H1 (cell line): ENCODE data around the gene PRKRIP1. TPM values are rescaled to one million over a fixed set of nuclear protein-coding genes. Genes with fewer than 3 reads are reported as not detected.

Experiments used
- CTCF ChIA-PET: fragments of 300-600 bp; sonication (Branson Sonifier 250); formaldehyde crosslinking; loops from one replicate; lab custom pipeline; 2021; ENCODE audit not compliant: partially characterized antibody; lab: Charles Lee
- POLR2A ChIA-PET: fragments of 300-600 bp; sonication (Branson Sonifier 250); formaldehyde crosslinking; loops from one replicate; lab custom pipeline; 2021; ENCODE audit warnings: inconsistent platforms; ENCODE audit not compliant: partially characterized antibody; lab: Charles Lee
- DNase-seq, 2 experiments: peaks; one replicate each; pipeline versions ENCODE4 v3.0.0 to v3.0.0-alpha.2; 2010 to 2022; ENCODE audit warnings: low spot score in 2 of 2, low read depth in 1 of 2, mixed read lengths in 1 of 2
- FAIRE-seq: peaks from 2 replicates; lab custom pipeline; 2011; peaks lifted over from hg19 to GRCh38; lab: Jason Lieb, UNC
- H2AFZ ChIP-seq: 2 replicates; pipeline ENCODE4 v1.8.1; 2012; ENCODE audit warnings: low read length, inconsistent platforms
- H2AK5ac ChIP-seq: 2 replicates; pipeline ENCODE4 v1.6.1; 2013; ENCODE audit warnings: low read depth, low read length
- H2BK120ac ChIP-seq: replicated peaks from 2 replicates; pipeline ENCODE3; 2013; ENCODE audit warnings: low read depth, low read length, inconsistent platforms
- H2BK12ac ChIP-seq: 2 replicates; pipeline ENCODE4 v1.6.1; 2013; ENCODE audit warnings: low read depth, low read length
- H2BK15ac ChIP-seq: 2 replicates; pipeline ENCODE4 v1.6.1; 2013; ENCODE audit warnings: low read length
- H2BK20ac ChIP-seq: 2 replicates; pipeline ENCODE4 v1.6.1; 2013; ENCODE audit warnings: low read length
- H2BK5ac ChIP-seq: 2 replicates; pipeline ENCODE4 v1.6.1; 2013; ENCODE audit warnings: low read depth, low read length
- H3K14ac ChIP-seq: 2 replicates; pipeline ENCODE4 v1.6.1; 2013; ENCODE audit warnings: inconsistent platforms; ENCODE audit not compliant: insufficient read length
- H3K18ac ChIP-seq: 2 replicates; pipeline ENCODE4 v1.6.1; 2013; ENCODE audit warnings: low read length; ENCODE audit errors: extremely low read depth
- H3K23ac ChIP-seq: 2 replicates; pipeline ENCODE4 v1.6.1; 2013; ENCODE audit warnings: inconsistent platforms; ENCODE audit not compliant: insufficient read length
- H3K23me2 ChIP-seq: 2 replicates; pipeline ENCODE4 v1.6.1; 2013; ENCODE audit warnings: low read depth, low read length
- H3K27ac ChIP-seq: 2 replicates; pipeline ENCODE4 v1.6.1; 2011; ENCODE audit warnings: low read depth, low read length, inconsistent platforms
- H3K27me3 ChIP-seq, 4 experiments: replicated peaks in 1 of 4; 1 replicate in 1 of 4; 2 replicates in 3 of 4; pipeline versions ENCODE4 v1.6.1 to v1.8.1; 2011 to 2013; ENCODE audit warnings: low read length in 3 of 4, mild to moderate bottlenecking in 3 of 4, inconsistent platforms in 2 of 4, mixed read lengths in 2 of 4, moderate library complexity in 1 of 4; ENCODE audit not compliant: control insufficient read depth in 3 of 4, insufficient read depth in 3 of 4; ENCODE audit errors: extremely low read depth in 1 of 4
- H3K36me3 ChIP-seq, 4 experiments: 2 replicates each; pipeline versions ENCODE4 v1.6.1 to v1.8.1; 2011 to 2013; ENCODE audit warnings: mild to moderate bottlenecking in 4 of 4, low read length in 3 of 4, moderate library complexity in 2 of 4, control low read depth in 1 of 4, inconsistent platforms in 1 of 4; ENCODE audit not compliant: insufficient read depth in 4 of 4, control insufficient read depth in 2 of 4
- H3K4ac ChIP-seq: replicated peaks from 2 replicates; pipeline ENCODE3; 2013; ENCODE audit warnings: low read length, low read depth, mixed read lengths, inconsistent platforms; ENCODE audit not compliant: insufficient read length
- H3K4me1 ChIP-seq, 4 experiments: replicated peaks in 1 of 4; 1 replicate in 1 of 4; 2 replicates in 3 of 4; pipeline versions ENCODE4 v1.6.1 to v1.8.1; 2011 to 2013; ENCODE audit warnings: low read length in 3 of 4, inconsistent platforms in 2 of 4, mixed read lengths in 1 of 4; ENCODE audit not compliant: insufficient read depth in 4 of 4, control insufficient read depth in 3 of 4
- H3K4me2 ChIP-seq, 2 experiments: 2 replicates each; pipeline versions ENCODE4 v1.6.1 to v1.8.1; 2011 to 2013; ENCODE audit warnings: low read depth in 2 of 2, low read length in 2 of 2, control low read depth in 1 of 2, inconsistent platforms in 1 of 2, mild to moderate bottlenecking in 1 of 2; ENCODE audit not compliant: insufficient read depth in 1 of 2
- H3K4me3 ChIP-seq, 4 experiments: fragments of 200-600, 300-600 bp in 1 of 4; sonication (generic), shearing (Covaris generic), sonication (Bioruptor Twin) in 1 of 4; 2 replicates each; pipeline versions ENCODE4 v1.5.1 to v1.8.1; 2011 to 2016; ENCODE audit warnings: low read length in 4 of 4, low read depth in 3 of 4, control low read depth in 2 of 4, inconsistent platforms in 2 of 4, mild to moderate bottlenecking in 2 of 4, mixed read lengths in 1 of 4, moderate library complexity in 1 of 4; ENCODE audit not compliant: insufficient read depth in 2 of 4; ENCODE audit errors: extremely low read depth in 1 of 4
- H3K56ac ChIP-seq: replicated peaks from 2 replicates; pipeline ENCODE3; 2013; ENCODE audit warnings: low read depth, mild to moderate bottlenecking, mixed read lengths, low read length, inconsistent platforms; ENCODE audit not compliant: insufficient read length
- H3K79me1 ChIP-seq: 2 replicates; pipeline ENCODE4 v1.6.1; 2013; ENCODE audit warnings: low read depth, low read length, control low read depth
- H3K79me2 ChIP-seq, 2 experiments: 2 replicates each; pipeline versions ENCODE4 v1.6.1 to v1.8.1; 2012 to 2013; ENCODE audit warnings: low read length in 2 of 2, mild to moderate bottlenecking in 2 of 2, inconsistent platforms in 1 of 2; ENCODE audit not compliant: insufficient read depth in 2 of 2, control insufficient read depth in 1 of 2
- H3K9ac ChIP-seq, 4 experiments: replicated peaks in 1 of 4; 1 replicate in 1 of 4; 2 replicates in 3 of 4; pipeline versions ENCODE4 v1.6.1 to v1.8.1; 2011 to 2013; ENCODE audit warnings: low read depth in 3 of 4, low read length in 3 of 4, control low read depth in 2 of 4, mild to moderate bottlenecking in 2 of 4, moderate library complexity in 2 of 4, inconsistent platforms in 1 of 4; ENCODE audit errors: extremely low read depth in 1 of 4
- H3K9me3 ChIP-seq, 2 experiments: 2 replicates each; pipeline versions ENCODE4 v1.6.1 to v1.8.1; 2012 to 2013; ENCODE audit warnings: mild to moderate bottlenecking in 2 of 2, moderate library complexity in 2 of 2, control low read depth in 1 of 2, inconsistent platforms in 1 of 2, low read depth in 1 of 2, low read length in 1 of 2, mixed read lengths in 1 of 2; ENCODE audit not compliant: insufficient read depth in 2 of 2
- H4K20me1 ChIP-seq, 2 experiments: replicated peaks in 1 of 2; 2 replicates each; pipeline versions ENCODE3 to v1.8.1; 2011 to 2013; ENCODE audit warnings: inconsistent platforms in 2 of 2, low read length in 2 of 2, mild to moderate bottlenecking in 1 of 2; ENCODE audit not compliant: insufficient read depth in 2 of 2, control insufficient read depth in 1 of 2
- H4K5ac ChIP-seq: 2 replicates; pipeline ENCODE4 v1.6.1; 2013; ENCODE audit warnings: low read length, low read depth, mixed read lengths, inconsistent platforms; ENCODE audit not compliant: insufficient read length
- H4K8ac ChIP-seq: 2 replicates; pipeline ENCODE4 v1.8.0; 2013; ENCODE audit warnings: mild to moderate bottlenecking, moderate library complexity, low read length, inconsistent platforms; ENCODE audit not compliant: insufficient read depth; ENCODE audit errors: extremely low read depth
- H4K91ac ChIP-seq: replicated peaks from 2 replicates; pipeline ENCODE3; 2013; ENCODE audit warnings: low read length, mixed read lengths, inconsistent platforms; ENCODE audit not compliant: insufficient read length
- CBX5 ChIP-seq: fragments of 300-800, 300-1000 bp; sonication (generic); IDR thresholded peaks from 2 replicates; pipeline ENCODE4 v1.7.1; 2016; ENCODE audit warnings: antibody characterized with exemption, low read length, low read depth
- CBX8 ChIP-seq: fragments of 300-800, 300-1000 bp; sonication (generic); IDR thresholded peaks from 2 replicates; pipeline ENCODE4 v1.7.1; 2016; ENCODE audit warnings: low read depth, low read length, borderline replicate concordance
- CREB1 ChIP-seq: IDR thresholded peaks from 2 replicates; pipeline ENCODE4 v1.6.1; 2012; ENCODE audit warnings: inconsistent platforms
- EP300 ChIP-seq, 2 experiments: IDR thresholded peaks; 1 replicate in 1 of 2; 2 replicates in 1 of 2; pipeline ENCODE4 v1.6.1; 2011 to 2012; ENCODE audit warnings: low read depth in 2 of 2, low read length in 2 of 2, mild to moderate bottlenecking in 2 of 2, borderline replicate concordance in 1 of 2, inconsistent platforms in 1 of 2, moderate library complexity in 1 of 2
- JUND ChIP-seq: IDR thresholded peaks from 2 replicates; pipeline ENCODE4 v1.6.1; 2011; ENCODE audit warnings: mild to moderate bottlenecking, improper control_type of control experiment, low read length
- KDM5A ChIP-seq: fragments of 200-600 bp; IDR thresholded peaks from 2 replicates; pipeline ENCODE4 v1.7.1; 2012; ENCODE audit warnings: mild to moderate bottlenecking, low read length, inconsistent platforms, mixed read lengths
- NANOG ChIP-seq: IDR thresholded peaks from 2 replicates; pipeline ENCODE4 v1.6.1; 2011; ENCODE audit warnings: low read length, low read depth, mild to moderate bottlenecking, inconsistent platforms; ENCODE audit not compliant: insufficient read depth, poor library complexity, severe bottlenecking
- RFX5 ChIP-seq: IDR thresholded peaks from 2 replicates; pipeline ENCODE4 v1.6.1; 2011; ENCODE audit warnings: low read depth, low read length, improper control_type of control experiment, borderline replicate concordance
- RXRA ChIP-seq: IDR thresholded peaks from 2 replicates; pipeline ENCODE4 v1.6.1; 2011; ENCODE audit warnings: low read depth, mild to moderate bottlenecking, low read length, moderate library complexity; ENCODE audit not compliant: insufficient read depth
- SAP30 ChIP-seq: fragments of 300-600 bp; sonication (generic); IDR thresholded peaks from 2 replicates; pipeline ENCODE4 v1.7.1; 2012; ENCODE audit warnings: low read length, moderate library complexity, mild to moderate bottlenecking, inconsistent platforms; ENCODE audit not compliant: insufficient read depth, insufficient replicate concordance
- SRF ChIP-seq: IDR thresholded peaks from 2 replicates; pipeline ENCODE4 v1.6.1; 2011; ENCODE audit warnings: mild to moderate bottlenecking, low read depth, low read length, moderate library complexity
- WGBS, 2 experiments: shearing (Covaris generic) in 1 of 2; methylation state at CpG; one replicate each; pipeline versions ENCODE4 v1.1.6 to v1.1.7; 2013 to 2015; ENCODE audit warnings: low lambda C conversion rate in 2 of 2, mixed read lengths in 2 of 2, inconsistent platforms in 1 of 2, low coverage in 1 of 2, missing lambda C conversion rate in 1 of 2; ENCODE audit not compliant: insufficient replicate concordance in 2 of 2, insufficient coverage in 1 of 2, insufficient read length in 1 of 2; ENCODE audit errors: extremely low coverage in 1 of 2, missing lambda C conversion rate in 1 of 2; 5-methylcytosine and 5-hydroxymethylcytosine counted together
- polyA plus RNA-seq, 7 experiments: library from polyadenylated mRNA; depleted of rRNA in 3 of 7; stranded (reverse) in 5 of 7; unstranded in 2 of 7; fragments of >200 nt in 5 of 7; fragments of 200-250 nt in 2 of 7; gene quantifications; 1 replicate in 5 of 7; 2 replicates in 1 of 7; 4 replicates in 1 of 7; pipeline versions ENCODE4 v1.2.1 to v1.2.3, GENCODE V29; 2011 to 2013; ENCODE audit warnings: missing spikeins in 2 of 7, mixed read lengths in 2 of 7
- total RNA-seq: library from RNA; stranded (reverse); fragmentation: NEBNext Ultra II Directional; extraction: Animal tissue kit (Norgen Biotek cat#: 25700); gene quantifications from 2 replicates; pipeline ENCODE4 v1.2.1, GENCODE V29; 2021
- TF ChIP-seq, protein P1 (sequence below): IDR thresholded peaks from 2 replicates; pipeline ENCODE4 v1.6.1; 2012; ENCODE audit warnings: inconsistent platforms
- TF ChIP-seq, protein P2 (sequence below): IDR thresholded peaks from 2 replicates; pipeline ENCODE4 v1.6.1; 2011; ENCODE audit warnings: low read depth, mild to moderate bottlenecking, low read length; ENCODE audit not compliant: insufficient read depth

Gene PRKRIP1
- total and polyA plus RNA-seq, 2 of the 8 experiments (the other 6 are each of a cell fraction or from before 2014, with no cell fraction given): 11.1 to 22.0 TPM

DNA sequence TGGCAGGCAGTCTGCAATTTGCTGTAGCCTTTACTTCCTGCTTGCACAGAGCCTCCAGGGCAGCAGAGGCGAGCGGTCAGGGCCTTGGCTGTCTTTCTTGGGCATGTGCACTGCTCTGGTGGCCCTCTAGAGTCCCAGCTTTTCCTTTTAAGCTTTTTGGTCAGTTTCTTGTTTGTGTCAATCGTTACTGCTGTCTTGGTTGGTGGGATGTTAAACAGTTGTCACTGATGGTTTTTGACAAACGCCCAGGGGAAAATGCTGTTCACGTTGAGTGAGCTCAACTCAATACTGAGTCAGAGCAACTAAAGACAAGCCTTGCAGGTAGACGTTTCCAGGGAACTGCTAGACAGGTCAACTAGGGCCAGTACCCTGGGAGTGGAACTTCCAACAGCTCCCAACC lies 14.0 kb downstream of the PRKRIP1 start:
- peaks cover 21 to 57% (median 43%) of the 10 kb centered on the region in 4 experiments for H3K36me3 ChIP-seq
- TF ChIP-seq CBX5 (no peak), JUND (no peak), RFX5 (no peak), CBX8 (no peak), EP300 (IDR thresholded peaks at IDR 0.05; ENCODE audit: borderline replicate concordance in 1 of 2, low read depth in 2 of 2, low read length in 2 of 2) (no peak), SAP30 (no peak), SRF (no peak), KDM5A (no peak), NANOG (no peak), RXRA (no peak), CREB1 (no peak)
- TF ChIP-seq, protein P1, sequence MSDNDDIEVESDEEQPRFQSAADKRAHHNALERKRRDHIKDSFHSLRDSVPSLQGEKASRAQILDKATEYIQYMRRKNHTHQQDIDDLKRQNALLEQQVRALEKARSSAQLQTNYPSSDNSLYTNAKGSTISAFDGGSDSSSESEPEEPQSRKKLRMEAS: no peak
- TF ChIP-seq, protein P2, sequence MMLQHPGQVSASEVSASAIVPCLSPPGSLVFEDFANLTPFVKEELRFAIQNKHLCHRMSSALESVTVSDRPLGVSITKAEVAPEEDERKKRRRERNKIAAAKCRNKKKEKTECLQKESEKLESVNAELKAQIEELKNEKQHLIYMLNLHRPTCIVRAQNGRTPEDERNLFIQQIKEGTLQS: no peak

More for the DNA sequence above, 14.0 kb downstream of the PRKRIP1 start:
- Histone ChIP-seq H2BK5ac (no peak overlapping the region), H2BK12ac (no peak overlapping the region), H2AK5ac (no peak overlapping the region), H3K79me2 (no peaks in the 10 kb centered on the region; a peak in 1 of 4 replicates), H3K79me1 (no peaks in the 10 kb centered on the region; the same call in none of the 2 replicates), H3K23me2 (no peaks in the 10 kb centered on the region), H3K4ac (no peak overlapping the region), H2BK15ac (no peak overlapping the region), H3K14ac (no peak overlapping the region), H2BK120ac (no peak overlapping the region), H2BK20ac (no peak overlapping the region), H4K5ac (no peak overlapping the region), H3K4me2 (no peak overlapping the region), H3K27ac (no peak overlapping the region), H3K27me3 (no peaks in the 10 kb centered on the region), H3K56ac (no peak overlapping the region), H3K23ac (no peak overlapping the region), H4K20me1 (peaks cover 0 to 10% of the 10 kb centered on the region in 2 experiments), H3K9ac (no peak overlapping the region), H3K4me3 (no peak overlapping the region), H4K91ac (no peak overlapping the region), H2AFZ (no peak overlapping the region), H3K18ac (no peak overlapping the region), H3K9me3 (peaks cover 0 to 3% of the 10 kb centered on the region in 2 experiments; a peak in 1 of 4 replicates), H4K8ac (no peak overlapping the region), H3K4me1 (no peaks in the 10 kb centered on the region)
- DNase-seq (no peak), FAIRE-seq (no peak)
- CTCF ChIA-PET: interaction anchor here (0.8 to 2.2 kb wide), 7 partner anchors 9 to 54 kb away, joined by 3 to 7 read pairs (median 5); partner anchors contain the start of genes ALKBH4 and LRWD1
- POLR2A ChIA-PET: no interaction called here
- WGBS, 2 experiments: 76% methylated on average over 6 of the region's 6 CpGs; no CpG with 5 or more reads in 1 of the 2 experiments
